ENCODE measurements around the gene SLC35G6. TPM values are rescaled to one million over a fixed set of nuclear protein-coding genes. Genes with fewer than 3 reads are reported as not detected.
A peak's percentile ranks its signal among the peaks of the same experiment; 100 is the strongest.

Gene SLC35G6
- total RNA-seq, 1 donor from 2014 or later: not detected

DNA sequence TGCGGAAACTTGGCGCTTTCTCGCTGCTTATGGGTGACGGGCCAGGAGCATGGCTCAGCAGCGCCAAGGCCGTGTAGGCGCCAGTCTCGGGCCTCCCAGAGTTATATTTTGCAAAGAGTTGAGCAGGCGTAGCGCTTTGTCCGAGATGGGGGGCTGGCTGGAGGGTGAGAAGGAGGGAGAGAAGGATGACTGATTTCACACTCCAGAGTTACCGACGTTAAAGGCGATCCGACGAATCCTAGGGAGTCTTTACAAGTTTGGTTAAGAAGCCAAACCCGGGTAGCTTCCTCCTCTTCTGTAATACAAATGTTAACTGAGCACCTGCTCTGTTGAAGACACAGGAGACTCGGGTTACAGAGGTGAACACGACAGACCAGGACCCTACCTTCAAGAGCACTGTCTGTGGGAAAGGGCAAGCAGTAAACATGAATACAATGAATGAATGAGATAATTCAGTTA lies 3.7 kb downstream of the SLC35G6 start:
- no peak for TF ChIP-seq CTCF (conservative IDR thresholded peaks at IDR 0.05)
- Mint-ChIP-seq H3K27ac (peak overlapping the region; percentile 100), H3K4me3 (peak overlapping the region; percentile 98), H3K4me1 (ENCODE audit: unreplicated experiment) (peaks cover 57% of the 10 kb centered on the region), H3K27me3 (no peaks in the 10 kb centered on the region), H3K36me3 (peaks cover 16% of the 10 kb centered on the region), H3K9me3 (no peaks in the 10 kb centered on the region)
- DNase-seq (ENCODE audit: extremely low spot score, unreplicated experiment): no peak

- Mint-ChIP-seq H3K36me3 (peaks cover 23% of the 10 kb centered on the region), H3K4me3 (peak overlapping the region; percentile 84), H3K9me3 (no peaks in the 10 kb centered on the region), H3K27ac (peak overlapping the region; percentile 74), H3K27me3 (no peaks in the 10 kb centered on the region), H3K4me1 (ENCODE audit: unreplicated experiment) (peaks cover 61% of the 10 kb centered on the region)
- no peak for TF ChIP-seq CTCF (conservative IDR thresholded peaks at IDR 0.05)
- no peak for DNase-seq (ENCODE audit: extremely low spot score, unreplicated experiment)
Measured at GRCh38 chr17:7486181-7486580, 4.9 kb downstream of the SLC35G6 start.

DNA sequence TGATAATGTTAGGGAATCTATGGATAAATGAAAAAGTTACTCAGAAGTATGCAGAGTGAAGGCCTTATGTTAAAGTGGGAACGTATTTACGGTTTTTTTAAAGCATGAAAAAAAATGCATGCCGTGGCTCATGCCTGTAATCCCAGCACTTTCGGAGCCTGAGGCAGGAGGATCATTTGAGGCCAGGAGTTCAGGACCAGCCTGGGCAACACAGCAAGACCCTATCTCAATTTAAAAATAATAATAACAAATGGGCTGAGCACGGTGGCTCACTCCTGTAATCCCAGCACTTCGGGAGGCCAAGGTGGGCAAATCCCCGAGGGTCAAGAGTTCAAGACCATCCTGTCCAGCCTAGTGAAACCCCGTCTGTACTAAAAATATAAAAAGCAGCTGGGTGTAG lies 8.9 kb downstream of the SLC35G6 start:
- peaks cover 37% of the 10 kb centered on the region for H3K36me3 Mint-ChIP-seq
- no peaks in the 10 kb centered on the region for H3K9me3 Mint-ChIP-seq
- no peak overlapping the region for H3K27ac Mint-ChIP-seq
- TF ChIP-seq CTCF (conservative IDR thresholded peaks at IDR 0.05): no peak
- DNase-seq (ENCODE audit: extremely low spot score, unreplicated experiment): no peak
- peaks cover 63% of the 10 kb centered on the region for H3K4me1 Mint-ChIP-seq (ENCODE audit: unreplicated experiment)
- no peaks in the 10 kb centered on the region for H3K27me3 Mint-ChIP-seq
- H3K4me3 Mint-ChIP-seq: peak overlapping the region; percentile 28

DNA sequence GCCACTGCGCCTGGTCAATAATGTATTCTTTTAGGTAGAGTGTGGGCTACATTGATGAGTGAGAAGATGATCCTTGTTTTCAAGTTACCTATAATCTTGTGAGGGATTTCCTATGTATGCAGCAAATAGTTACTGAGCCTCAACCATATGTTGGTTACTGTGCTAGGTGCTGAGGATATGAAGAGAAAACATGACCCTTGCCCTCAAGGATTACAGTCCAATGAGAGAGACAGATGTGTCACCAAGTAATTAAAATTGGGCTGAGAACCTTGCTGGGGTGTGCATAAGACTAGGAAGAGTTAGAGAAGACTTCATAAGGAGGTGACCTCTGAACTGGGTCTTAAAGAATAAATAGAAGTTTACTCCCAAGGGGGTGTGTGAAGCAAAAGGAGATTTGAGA lies 10.3 kb downstream of the SLC35G6 start:
- H3K9me3 Mint-ChIP-seq: no peaks in the 10 kb centered on the region
- peaks cover 43% of the 10 kb centered on the region for H3K36me3 Mint-ChIP-seq
- H3K4me1 Mint-ChIP-seq (ENCODE audit: unreplicated experiment): peaks cover 56% of the 10 kb centered on the region
- TF ChIP-seq CTCF (conservative IDR thresholded peaks at IDR 0.05): no peak
- H3K4me3 Mint-ChIP-seq: peak overlapping the region; percentile 26
- H3K27me3 Mint-ChIP-seq: no peaks in the 10 kb centered on the region
- H3K27ac Mint-ChIP-seq: peak overlapping the region; percentile 62
- DNase-seq (ENCODE audit: extremely low spot score, unreplicated experiment): no peak

- no peak overlapping the region for H3K27ac Mint-ChIP-seq
- H3K4me3 Mint-ChIP-seq: no peak overlapping the region
- no peaks in the 10 kb centered on the region for H3K9me3 Mint-ChIP-seq
- DNase-seq (ENCODE audit: extremely low spot score, unreplicated experiment): no peak
- H3K27me3 Mint-ChIP-seq: no peaks in the 10 kb centered on the region
- H3K4me1 Mint-ChIP-seq (ENCODE audit: unreplicated experiment): peaks cover 41% of the 10 kb centered on the region
- H3K36me3 Mint-ChIP-seq: peaks cover 44% of the 10 kb centered on the region
- TF ChIP-seq CTCF (conservative IDR thresholded peaks at IDR 0.05): no peak
Measured at GRCh38 chr17:7493941-7494340, 12.7 kb downstream of the SLC35G6 start.

- H3K27me3 Mint-ChIP-seq: no peaks in the 10 kb centered on the region
- H3K36me3 Mint-ChIP-seq: peaks cover 45% of the 10 kb centered on the region
Measured at GRCh38 chr17:7495906-7496434, 14.7 kb downstream of the SLC35G6 start.

More at GRCh38 chr17:7495906-7496434, 14.7 kb downstream of the SLC35G6 start:
- Mint-ChIP-seq H3K27ac (peak overlapping the region; percentile 83), H3K4me1 (ENCODE audit: unreplicated experiment) (peaks cover 26% of the 10 kb centered on the region), H3K9me3 (no peaks in the 10 kb centered on the region), H3K4me3 (no peak overlapping the region)
- DNase-seq (ENCODE audit: extremely low spot score, unreplicated experiment): no peak
- TF ChIP-seq CTCF (conservative IDR thresholded peaks at IDR 0.05): no peak

Data from type B pancreatic cell (in vitro differentiated cells).